ENCODE measurements around the gene RAI1.

The RAI1 gene

GRCh38 chr17:17811381-17812210 lies 130.3 kb downstream of the RAI1 start:
- FAIRE-seq = no peak
- no peak for TF ChIP-seq POLR2A (IDR thresholded peaks at IDR 0.05; ENCODE audit: low read depth, low read length)
- TF ChIP-seq TAF1 (IDR thresholded peaks at IDR 0.05; ENCODE audit: borderline replicate concordance, low read depth, low read length) = no peak
- TF ChIP-seq POLR2AphosphoS5 (IDR thresholded peaks at IDR 0.05; ENCODE audit: low read depth, low read length) = no peak
- DNase-seq (ENCODE audit: insufficient read length) = no peak

DNA sequence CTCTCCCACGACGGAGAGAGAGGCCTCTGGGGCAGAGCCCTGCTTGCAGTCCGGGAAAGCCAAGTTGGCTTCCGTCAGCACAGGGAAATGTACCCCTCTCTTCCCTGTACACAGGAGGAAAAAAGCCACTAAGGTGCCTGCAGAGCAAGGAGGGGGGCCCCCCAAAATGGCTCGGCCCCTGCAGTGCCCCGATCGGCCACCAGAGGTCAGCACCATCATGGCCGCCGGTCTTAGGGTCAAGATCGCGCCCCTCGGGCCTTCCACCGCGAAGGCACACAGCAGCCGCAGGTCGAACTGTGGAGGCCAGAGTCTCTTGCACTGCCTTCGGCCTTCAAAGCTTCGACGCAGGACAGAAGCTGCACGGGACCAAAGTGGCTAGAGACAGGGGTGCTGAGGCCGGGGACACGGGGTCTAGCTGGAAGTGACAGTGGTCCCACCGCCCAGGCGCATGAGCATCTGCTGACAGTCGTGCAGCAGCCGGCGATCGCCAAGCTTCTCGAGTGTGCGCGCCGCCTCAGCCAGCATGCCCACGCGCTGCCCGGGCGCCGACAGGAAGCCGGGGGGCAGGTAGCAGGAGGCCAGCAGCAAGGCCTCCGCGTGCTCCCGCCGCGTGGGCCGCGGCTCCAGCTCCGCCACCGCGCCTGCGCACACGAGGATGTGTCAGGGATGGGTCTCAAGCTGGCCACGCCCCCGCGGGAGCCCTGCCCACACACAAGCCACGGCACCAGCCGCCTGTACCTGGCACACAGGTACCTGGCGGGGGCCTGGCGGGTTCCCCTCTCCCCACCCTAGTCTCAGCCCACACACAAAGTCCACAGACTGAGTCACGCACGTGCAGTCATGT lies 131.2 kb downstream of the RAI1 start:
- DNase-seq (ENCODE audit: insufficient read length) (peak; percentile 98), FAIRE-seq (peak; percentile 78)
- TF ChIP-seq POLR2A (IDR thresholded peaks at IDR 0.05; ENCODE audit: low read depth, low read length) (peak; percentile 10; the same call in 1 of the 2 replicates), POLR2AphosphoS5 (IDR thresholded peaks at IDR 0.05; ENCODE audit: low read depth, low read length) (no peak; the same call in 1 of the 2 replicates)

DNA sequence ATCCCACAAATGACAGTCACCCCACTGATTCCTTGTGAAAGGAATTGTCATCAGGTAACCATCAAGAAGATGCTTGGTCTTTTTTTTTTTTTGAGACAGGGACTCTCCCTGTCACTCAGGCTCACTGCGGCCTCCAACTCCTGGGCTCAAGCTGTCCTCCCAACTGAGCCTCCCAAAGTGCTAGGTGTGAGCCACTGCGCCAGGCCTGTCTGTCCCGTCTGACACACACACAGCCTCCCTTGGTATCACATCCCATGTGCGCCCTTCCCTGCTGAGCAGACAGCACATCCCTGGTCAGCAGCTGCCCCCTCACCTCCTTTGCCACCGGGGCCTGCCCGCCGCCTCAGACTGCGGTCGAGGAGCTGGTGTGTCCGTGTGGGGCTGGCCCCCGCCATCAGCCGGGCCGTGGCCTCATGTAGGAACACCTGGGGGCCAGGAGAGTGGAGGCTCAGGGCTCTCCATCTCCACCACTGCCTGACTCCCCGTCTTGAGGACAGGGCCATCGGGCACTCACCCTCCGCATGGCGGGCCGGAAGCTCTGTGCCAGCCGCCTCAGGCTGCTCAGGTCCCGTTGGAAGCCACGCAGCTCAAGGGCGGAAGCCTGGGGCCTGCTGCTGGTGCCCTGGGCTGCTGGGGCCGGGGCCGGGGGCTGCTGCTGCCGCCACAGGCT lies 131.9 kb downstream of the RAI1 start:
- FAIRE-seq (no peak), DNase-seq (ENCODE audit: insufficient read length) (no peak)
- TF ChIP-seq POLR2A (IDR thresholded peaks at IDR 0.05; ENCODE audit: low read depth, low read length) (no peak), TAF1 (IDR thresholded peaks at IDR 0.05; ENCODE audit: borderline replicate concordance, low read depth, low read length) (no peak), POLR2AphosphoS5 (IDR thresholded peaks at IDR 0.05; ENCODE audit: low read depth, low read length) (no peak)

GRCh38 chr17:17813725-17814095 lies 132.5 kb downstream of the RAI1 start:
- no peak for TF ChIP-seq TAF1 (IDR thresholded peaks at IDR 0.05; ENCODE audit: borderline replicate concordance, low read depth, low read length)
- TF ChIP-seq POLR2A (IDR thresholded peaks at IDR 0.05; ENCODE audit: low read depth, low read length) = no peak
- FAIRE-seq = no peak

DNA sequence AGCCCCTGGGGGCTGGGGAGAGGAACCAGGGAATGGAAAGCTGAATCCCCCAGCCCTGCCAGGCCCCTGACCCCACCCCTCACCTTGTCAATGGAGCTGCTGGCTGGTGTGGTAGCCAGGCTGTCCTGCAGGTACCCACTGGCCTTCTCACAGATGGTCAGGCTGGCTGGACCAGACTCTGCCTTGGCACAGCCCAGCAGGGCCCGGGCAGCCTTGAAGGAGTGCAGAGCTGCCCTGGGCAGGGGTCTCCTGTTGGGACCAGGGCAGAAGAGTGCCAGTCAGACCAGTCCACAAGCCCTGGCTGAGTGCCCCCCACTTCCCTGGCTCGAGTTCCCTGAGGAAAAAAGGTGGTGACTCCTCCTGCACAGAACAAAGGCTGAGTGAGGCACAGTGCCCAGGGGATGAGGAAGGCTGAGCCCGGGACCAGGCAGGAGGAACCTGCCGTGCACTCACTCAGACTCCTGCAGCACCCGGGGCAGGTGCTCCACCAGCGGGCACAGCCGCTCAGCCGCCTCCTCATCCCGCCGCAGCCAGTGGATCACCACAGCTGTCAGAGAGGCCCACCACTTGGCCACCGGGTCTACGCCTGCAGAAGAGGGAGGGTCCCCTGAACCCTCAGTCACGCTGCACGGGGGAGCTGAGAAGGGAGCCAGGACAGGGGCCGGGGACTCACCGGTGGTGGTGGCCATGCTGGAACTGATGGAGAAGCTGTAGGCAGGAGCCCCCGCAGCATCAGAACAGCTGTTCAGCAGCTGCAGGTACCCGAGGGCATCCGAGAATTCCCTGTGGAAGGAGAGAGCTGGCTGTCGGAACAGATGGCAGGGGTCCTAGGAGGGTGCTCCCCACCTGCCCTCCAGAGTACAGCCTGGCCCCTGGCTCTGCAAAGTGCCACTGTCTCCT lies 133.2 kb downstream of the RAI1 start:
- FAIRE-seq = no peak
- no peak for TF ChIP-seq POLR2AphosphoS5 (IDR thresholded peaks at IDR 0.05; ENCODE audit: low read depth, low read length)
- no peak for TF ChIP-seq POLR2A (IDR thresholded peaks at IDR 0.05; ENCODE audit: low read depth, low read length)
- TF ChIP-seq TAF1 (IDR thresholded peaks at IDR 0.05; ENCODE audit: borderline replicate concordance, low read depth, low read length) = no peak
- DNase-seq (ENCODE audit: insufficient read length) = no peak

More at GRCh38 chr17:17813725-17814095, 132.5 kb downstream of the RAI1 start:
- DNase-seq (ENCODE audit: insufficient read length) = no peak

GRCh38 chr17:17815062-17815406 lies 133.8 kb downstream of the RAI1 start:
- FAIRE-seq (no peak), DNase-seq (ENCODE audit: insufficient read length) (no peak)
- TF ChIP-seq TAF1 (IDR thresholded peaks at IDR 0.05; ENCODE audit: borderline replicate concordance, low read depth, low read length) (no peak), POLR2A (IDR thresholded peaks at IDR 0.05; ENCODE audit: low read depth, low read length) (no peak), POLR2AphosphoS5 (IDR thresholded peaks at IDR 0.05; ENCODE audit: low read depth, low read length) (no peak)

DNA sequence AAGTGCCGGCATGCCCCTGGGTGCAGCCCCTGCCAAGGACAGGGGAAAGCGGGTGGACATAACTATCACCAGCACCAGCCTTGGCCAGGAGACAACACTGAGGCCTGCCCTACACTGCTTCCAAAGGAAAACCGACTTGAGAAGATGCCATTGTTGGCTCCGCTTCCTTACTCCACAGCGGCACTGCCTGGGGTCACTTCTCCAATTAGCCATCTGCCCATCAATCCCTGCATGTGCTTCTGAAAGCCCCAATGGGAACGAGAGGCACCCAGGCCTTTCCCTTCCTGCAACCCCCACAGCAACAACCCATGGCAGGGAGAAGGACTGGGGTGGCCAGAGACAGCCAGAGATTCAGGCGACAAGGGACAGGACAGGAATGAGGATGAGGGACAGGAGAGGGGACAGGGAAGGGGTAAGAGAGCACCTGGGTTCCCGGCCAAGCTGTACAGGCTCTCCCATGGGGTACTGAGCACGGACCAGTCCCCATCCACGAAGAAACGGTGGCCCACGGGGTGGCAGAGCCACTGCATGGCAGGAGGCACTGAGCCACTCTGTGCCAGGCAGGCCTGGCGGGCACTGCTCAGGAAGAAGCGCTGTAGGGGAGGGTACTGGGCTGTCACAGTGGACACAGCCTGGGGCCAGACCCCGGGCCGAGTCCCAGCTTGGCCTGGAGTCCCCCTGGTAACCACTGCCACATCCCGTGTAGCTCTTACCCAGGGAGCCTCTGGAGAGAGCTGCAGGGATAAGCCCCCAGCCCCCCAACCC lies 134.4 kb downstream of the RAI1 start:
- FAIRE-seq = no peak

DNA sequence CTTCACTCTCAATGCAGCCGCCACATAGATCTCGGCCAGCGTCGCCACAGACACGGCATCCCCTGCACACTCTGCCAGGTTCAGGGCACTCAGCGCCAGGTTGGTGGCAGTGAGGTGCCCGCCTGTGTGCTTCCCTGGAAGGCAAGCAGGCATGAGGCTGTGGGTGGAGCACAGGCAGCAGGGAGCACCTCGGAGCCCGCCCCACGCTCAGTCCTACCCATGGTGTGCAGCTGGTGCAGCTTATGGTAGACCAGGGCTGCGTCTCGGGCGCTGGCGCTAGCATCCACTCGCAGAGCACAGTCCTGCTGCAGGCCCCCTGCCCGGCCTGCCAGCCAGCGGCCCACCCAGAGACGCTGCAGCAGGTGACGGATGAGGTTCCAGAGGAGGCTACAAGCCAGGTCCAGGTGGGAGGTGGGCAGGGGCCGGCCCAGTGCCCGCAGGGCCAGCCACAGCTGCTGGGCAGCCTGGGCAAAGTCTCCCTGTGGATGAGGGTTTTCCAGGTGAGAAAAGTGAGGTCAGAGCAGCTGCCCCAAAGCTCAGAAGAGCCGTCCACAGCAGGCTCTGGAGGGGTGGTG lies 135.1 kb downstream of the RAI1 start:
- no peak for FAIRE-seq
- no peak for DNase-seq (ENCODE audit: insufficient read length)
- no peak for TF ChIP-seq POLR2AphosphoS5 (IDR thresholded peaks at IDR 0.05; ENCODE audit: low read depth, low read length)
- TF ChIP-seq TAF1 (IDR thresholded peaks at IDR 0.05; ENCODE audit: borderline replicate concordance, low read depth, low read length) = no peak
- TF ChIP-seq POLR2A (IDR thresholded peaks at IDR 0.05; ENCODE audit: low read depth, low read length) = no peak

More for the DNA sequence above, 134.4 kb downstream of the RAI1 start:
- no peak for DNase-seq (ENCODE audit: insufficient read length)
- TF ChIP-seq POLR2A (IDR thresholded peaks at IDR 0.05; ENCODE audit: low read depth, low read length) = no peak; the same call in 1 of the 2 replicates
- TF ChIP-seq TAF1 (IDR thresholded peaks at IDR 0.05; ENCODE audit: borderline replicate concordance, low read depth, low read length) = no peak
- no peak for TF ChIP-seq POLR2AphosphoS5 (IDR thresholded peaks at IDR 0.05; ENCODE audit: low read depth, low read length)

GRCh38 chr17:17816831-17817551 lies 135.7 kb downstream of the RAI1 start:
- FAIRE-seq (no peak), DNase-seq (ENCODE audit: insufficient read length) (no peak)
- no peak for TF ChIP-seq TAF1 (IDR thresholded peaks at IDR 0.05; ENCODE audit: borderline replicate concordance, low read depth, low read length)
- TF ChIP-seq POLR2A (IDR thresholded peaks at IDR 0.05; ENCODE audit: low read depth, low read length) = no peak
- no peak for TF ChIP-seq POLR2AphosphoS5 (IDR thresholded peaks at IDR 0.05; ENCODE audit: low read depth, low read length)
